Ovary (tissue), 3 donors: Measurements from ENCODE around the gene MCF2L.

Experiments used
- CTCF ChIP-seq, 3 donors: fragments of 450-650 bp in 2 of 3; fragments of 200-600 bp in 1 of 3; IDR thresholded peaks; one replicate each; pipeline versions ENCODE4 v1.5.1 to v1.8.0; 2016 to 2022; ENCODE audit warnings: antibody characterized with exemption in 3 of 3, mild to moderate bottlenecking in 1 of 3
- EP300 ChIP-seq: sonication (generic); formaldehyde crosslinking; IDR thresholded peaks from one replicate; pipeline ENCODE4 v1.6.1; 2017; ENCODE audit warnings: antibody characterized with exemption
- POLR2A ChIP-seq: fragments of 450-650 bp; IDR thresholded peaks from one replicate; pipeline ENCODE4 v1.6.1; 2017; ENCODE audit warnings: antibody characterized with exemption, mild to moderate bottlenecking, moderate library complexity
- donor health status: DM: no; HTN: no; CAD: no.

GRCh38 chr13:112954488-112955270, 14.3 kb upstream of the MCF2L start:
- TF ChIP-seq CTCF (IDR thresholded peaks at IDR 0.05) (no peak), EP300 (no peak), POLR2A (no peak)
